Measurements from ENCODE around the gene SGO2. TPM values are rescaled to one million over a fixed set of nuclear protein-coding genes. Genes with fewer than 3 reads are reported as not detected.

The SGO2 gene, protein sequence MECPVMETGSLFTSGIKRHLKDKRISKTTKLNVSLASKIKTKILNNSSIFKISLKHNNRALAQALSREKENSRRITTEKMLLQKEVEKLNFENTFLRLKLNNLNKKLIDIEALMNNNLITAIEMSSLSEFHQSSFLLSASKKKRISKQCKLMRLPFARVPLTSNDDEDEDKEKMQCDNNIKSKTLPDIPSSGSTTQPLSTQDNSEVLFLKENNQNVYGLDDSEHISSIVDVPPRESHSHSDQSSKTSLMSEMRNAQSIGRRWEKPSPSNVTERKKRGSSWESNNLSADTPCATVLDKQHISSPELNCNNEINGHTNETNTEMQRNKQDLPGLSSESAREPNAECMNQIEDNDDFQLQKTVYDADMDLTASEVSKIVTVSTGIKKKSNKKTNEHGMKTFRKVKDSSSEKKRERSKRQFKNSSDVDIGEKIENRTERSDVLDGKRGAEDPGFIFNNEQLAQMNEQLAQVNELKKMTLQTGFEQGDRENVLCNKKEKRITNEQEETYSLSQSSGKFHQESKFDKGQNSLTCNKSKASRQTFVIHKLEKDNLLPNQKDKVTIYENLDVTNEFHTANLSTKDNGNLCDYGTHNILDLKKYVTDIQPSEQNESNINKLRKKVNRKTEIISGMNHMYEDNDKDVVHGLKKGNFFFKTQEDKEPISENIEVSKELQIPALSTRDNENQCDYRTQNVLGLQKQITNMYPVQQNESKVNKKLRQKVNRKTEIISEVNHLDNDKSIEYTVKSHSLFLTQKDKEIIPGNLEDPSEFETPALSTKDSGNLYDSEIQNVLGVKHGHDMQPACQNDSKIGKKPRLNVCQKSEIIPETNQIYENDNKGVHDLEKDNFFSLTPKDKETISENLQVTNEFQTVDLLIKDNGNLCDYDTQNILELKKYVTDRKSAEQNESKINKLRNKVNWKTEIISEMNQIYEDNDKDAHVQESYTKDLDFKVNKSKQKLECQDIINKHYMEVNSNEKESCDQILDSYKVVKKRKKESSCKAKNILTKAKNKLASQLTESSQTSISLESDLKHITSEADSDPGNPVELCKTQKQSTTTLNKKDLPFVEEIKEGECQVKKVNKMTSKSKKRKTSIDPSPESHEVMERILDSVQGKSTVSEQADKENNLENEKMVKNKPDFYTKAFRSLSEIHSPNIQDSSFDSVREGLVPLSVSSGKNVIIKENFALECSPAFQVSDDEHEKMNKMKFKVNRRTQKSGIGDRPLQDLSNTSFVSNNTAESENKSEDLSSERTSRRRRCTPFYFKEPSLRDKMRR
- total RNA-seq: 2.0 and 4.7 TPM in 2 replicates

DNA sequence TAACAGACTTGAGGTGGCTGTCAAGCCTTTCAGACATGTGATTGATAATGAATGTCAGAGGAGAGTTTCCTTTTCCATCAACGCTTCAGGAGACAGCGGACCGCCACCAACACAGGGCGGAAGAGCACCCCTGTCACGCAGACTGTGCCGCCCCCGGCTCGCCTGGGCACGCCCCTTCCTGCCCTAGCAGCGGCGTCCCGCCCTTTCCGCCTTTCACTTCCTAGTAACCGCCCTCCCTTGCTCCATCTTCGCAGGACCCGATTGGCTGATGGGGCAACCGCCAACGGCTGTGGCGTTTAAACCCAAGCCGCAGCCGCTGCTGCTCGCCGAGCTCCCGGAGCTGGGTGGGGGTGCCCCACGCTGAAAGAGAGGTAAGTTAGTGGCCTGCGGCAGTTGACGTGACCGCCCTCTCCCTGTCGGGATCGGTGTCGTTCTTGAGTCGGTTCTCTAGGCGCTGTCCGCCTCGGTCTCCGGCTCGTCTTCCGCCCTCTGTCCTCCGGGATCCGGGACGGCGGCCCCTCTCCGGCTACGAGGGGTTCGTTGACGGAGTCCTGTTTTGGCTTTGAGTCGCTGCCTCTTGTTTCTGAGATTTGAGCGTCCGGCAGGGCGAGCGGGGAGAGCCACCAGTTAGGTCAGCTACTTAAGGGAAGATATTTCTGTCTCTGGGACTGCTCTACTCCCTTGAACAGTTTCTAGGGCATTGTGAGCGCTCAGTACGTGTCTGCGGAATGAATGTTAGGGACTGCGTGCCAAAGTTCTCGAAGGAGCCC lies at the start of gene SGO2:
Gene SGO2 (plus strand): TSS at position 326 of the 770 bp plus-strand sequence. CDS start 6,769 bp downstream, outside the sequence.
- peak; percentile 83 to 94 for DNase-seq (ENCODE audit: low read depth in 2 of 2)

DNA sequence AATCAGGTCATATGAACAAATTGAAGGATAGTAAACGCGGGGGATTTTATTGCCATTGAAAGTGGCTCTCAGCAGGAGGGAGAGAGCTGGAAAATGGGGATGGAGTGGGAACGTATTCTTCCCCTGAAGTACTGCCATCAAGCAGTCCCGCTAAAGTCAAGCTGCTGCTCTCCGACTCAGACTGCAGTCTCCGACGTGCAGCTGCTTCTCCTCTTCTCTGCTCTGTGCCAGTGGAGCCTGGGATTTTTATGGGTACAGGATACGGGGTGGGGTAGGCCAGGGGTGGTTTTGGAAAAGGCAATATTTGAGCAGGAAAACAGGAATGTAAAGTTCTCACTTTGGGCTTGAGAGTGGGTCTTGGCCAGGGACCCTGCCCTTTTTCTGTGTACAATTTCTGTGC lies 49.2 kb upstream of the SGO2 start:
- DNase-seq (ENCODE audit: low read depth in 2 of 2): no peak

DNA sequence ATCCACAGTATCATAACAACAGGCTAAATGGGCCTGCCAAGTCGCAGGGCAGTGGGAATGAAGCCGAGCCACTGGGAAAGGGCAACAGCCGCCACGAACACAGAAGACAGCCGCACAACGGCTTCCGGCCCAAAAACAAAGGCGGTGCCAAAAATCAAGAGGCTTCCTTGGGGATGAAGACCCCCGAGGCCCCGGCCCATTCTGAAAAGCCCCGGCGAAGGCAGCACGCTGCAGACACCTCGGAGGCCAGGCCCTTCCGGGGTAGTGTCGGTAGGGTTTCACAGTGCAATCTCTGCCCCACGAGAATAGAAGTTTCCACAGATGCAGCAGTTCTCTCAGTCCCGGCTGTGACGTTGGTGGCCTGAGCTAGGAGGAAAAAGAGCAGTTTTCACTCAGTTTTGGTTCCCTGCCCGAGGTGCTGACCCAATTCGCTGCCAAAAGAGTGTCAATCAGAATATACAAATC lies 48.3 kb upstream of the SGO2 start:
- no peak for DNase-seq (ENCODE audit: low read depth in 2 of 2)

DNA sequence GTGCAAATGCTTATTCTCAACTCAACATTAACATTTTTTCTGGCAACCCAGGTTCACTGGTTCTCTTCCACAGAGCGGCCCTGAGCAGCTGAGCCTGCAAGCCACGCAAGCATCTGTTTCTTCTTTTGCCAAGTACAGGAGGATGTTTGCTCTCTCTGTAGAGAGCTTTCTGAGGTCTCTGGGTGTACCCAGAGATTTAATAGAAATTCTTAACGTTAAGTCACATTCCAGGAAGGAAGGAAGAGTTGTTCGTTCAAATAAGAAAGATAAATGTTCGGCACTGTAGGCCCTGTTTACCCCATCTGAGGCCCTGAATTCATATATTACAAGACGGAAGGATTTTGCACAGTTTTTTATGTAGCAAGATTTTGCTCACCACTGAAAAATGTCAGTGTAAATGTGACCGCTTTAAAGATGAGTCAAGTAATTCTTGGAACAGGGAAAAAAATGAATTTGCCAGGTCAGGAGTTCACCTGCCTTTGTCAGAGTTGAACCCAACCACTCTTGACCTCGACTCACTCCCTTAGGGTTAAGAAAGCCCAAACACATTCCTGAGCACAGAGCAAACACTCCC lies 46.2 kb upstream of the SGO2 start:
- DNase-seq (ENCODE audit: low read depth in 2 of 2): no peak

- DNase-seq (ENCODE audit: low read depth in 2 of 2): no peak
Measured at GRCh38 chr2:200482194-200482593, 43.8 kb upstream of the SGO2 start.

DNA sequence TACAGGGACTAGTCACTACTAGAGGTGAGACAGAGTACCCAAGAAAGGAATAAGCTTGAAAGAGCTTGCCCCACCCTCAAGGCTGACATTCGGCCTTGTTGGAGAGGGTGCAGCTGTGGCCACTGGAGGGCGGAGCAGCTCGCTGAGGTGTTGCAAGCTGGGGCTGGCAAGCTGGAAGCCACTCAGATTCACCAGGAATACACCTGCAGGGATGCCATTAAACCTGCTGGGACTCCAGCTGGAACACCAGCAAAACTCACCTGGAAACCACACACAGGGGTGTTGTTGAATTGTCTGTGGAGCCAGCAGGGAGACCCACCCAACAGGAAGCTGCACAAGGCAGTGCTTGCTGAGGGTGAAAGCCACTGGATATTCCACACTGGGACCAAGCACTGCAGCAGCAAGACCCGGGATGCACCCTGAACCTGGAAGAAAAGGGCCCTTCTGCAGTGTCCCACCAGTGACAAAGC lies 42.2 kb upstream of the SGO2 start:
- peak in 1 of 2 donors; percentile 20 for DNase-seq (ENCODE audit: low read depth in 2 of 2)

DNA sequence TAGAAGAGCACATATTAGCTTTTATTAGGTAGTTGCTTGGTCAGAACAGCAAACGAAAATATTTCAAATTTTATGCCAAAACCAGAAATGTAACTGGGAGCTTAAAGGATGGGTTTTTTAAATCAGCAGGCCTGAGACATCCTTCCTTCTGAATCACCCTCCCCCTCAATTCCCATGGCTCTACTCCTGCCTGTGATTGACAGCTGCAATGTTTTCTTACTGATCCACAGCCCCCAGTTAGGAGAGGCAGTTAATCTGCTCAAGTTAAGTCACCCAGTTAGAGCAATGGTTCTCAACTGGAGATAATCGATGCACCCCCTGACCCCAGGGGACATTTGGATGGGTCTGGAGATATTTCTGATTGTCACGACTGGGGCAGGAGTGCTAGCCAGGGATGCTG lies 41.1 kb upstream of the SGO2 start:
- no peak for DNase-seq (ENCODE audit: low read depth in 2 of 2)

- DNase-seq (ENCODE audit: low read depth in 2 of 2): no peak
Measured at GRCh38 chr2:200486529-200486928, 39.5 kb upstream of the SGO2 start.

DNA sequence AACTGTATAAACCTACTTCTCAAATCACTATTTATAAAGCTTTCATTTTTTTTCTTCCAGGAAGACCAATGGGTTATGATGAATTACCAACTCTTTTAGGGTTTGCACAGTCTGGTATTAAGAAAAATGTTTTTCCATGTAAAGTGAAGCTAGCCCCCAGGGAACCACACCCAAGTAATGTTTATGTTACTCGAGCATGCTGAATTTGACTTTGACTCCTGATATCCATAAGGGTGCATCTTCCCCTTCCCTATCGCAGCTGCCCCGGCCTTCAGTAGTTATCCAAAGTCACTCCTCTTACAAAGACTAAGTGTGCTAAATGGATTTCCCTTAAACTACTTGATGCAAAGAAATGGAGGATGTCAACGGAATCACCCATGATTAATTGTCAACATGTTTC lies 37.8 kb upstream of the SGO2 start:
- DNase-seq (ENCODE audit: low read depth in 2 of 2): no peak

DNA sequence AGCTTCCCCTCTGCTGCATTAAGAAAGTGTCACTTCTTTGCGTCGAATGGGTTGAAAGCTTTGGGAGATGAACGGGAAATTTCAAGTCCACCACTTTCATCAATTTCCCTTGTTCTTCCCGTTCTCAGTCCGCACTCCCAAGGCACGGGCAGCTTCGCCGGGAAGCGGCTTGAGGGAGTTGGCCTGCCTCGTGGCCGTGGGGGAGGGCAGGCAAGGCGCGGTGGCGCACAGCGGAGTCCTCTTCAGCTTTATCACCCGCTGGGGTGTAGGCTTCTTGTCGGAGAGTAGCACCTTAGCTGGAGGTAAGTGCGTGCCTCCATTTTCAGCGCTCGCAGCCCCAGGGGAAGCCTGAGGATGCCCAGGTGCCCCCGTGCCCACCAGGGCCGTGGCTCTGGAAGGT lies 36.0 kb upstream of the SGO2 start:
- DNase-seq (ENCODE audit: low read depth in 2 of 2): no peak

- no peak for DNase-seq (ENCODE audit: low read depth in 2 of 2)
Measured at GRCh38 chr2:200492656-200493055, 33.4 kb upstream of the SGO2 start.

DNA sequence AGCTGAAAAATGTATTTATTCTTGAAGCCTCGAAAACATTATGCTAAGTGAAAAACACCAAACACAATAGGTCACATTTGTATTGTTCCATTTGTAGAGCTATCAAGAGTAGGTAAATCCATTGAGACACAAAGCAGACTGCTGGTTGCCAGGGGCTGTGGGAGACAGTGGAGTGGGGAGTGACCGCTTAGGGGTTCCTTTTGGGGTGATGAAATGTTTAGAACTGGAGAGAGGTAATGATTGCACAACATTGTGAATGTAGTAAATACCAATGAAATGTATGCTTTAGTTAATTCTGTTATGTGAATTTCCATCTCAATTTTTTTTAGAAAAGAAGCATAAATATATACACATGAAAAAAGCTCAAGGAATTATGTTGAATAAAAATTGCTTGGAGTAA lies 32.0 kb upstream of the SGO2 start:
- DNase-seq (ENCODE audit: low read depth in 2 of 2): no peak

- no peak for DNase-seq (ENCODE audit: low read depth in 2 of 2)
Measured at GRCh38 chr2:200496696-200497095, 29.3 kb upstream of the SGO2 start.

DNA sequence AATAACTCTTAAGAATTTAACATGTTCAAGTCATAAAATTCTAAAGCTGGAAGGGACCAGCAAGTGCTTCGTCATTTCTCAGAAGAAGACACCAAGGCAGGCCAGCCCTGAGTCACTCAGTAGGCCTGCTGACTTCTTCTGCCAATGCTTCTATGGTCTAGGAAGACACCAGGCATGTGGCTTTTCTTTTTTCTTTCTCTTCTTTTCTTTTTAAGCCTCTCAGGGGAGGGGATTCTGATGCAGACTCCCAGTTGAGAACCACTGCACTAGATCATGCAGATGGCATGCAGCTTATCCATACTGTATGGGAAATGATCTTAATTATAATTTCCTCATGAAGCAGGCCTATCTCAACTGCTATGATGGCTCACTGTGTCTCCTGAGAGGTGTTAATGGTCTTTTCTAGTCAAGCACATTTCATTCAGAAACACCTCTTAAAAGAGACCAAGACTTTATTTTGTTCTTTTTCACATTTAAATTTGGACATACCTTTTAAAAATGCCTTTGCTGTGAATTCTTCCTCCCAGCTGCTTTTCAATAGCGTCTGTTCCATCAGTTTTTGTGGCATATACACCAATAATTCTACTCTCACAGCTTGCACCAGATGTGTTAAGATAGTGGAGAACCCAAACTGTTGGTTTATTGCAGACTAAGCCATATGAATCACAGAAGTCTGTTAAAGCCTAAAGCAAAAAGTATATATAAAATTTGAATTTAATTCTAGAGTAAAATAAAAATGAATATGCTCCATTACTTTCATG lies 27.4 kb upstream of the SGO2 start:
- DNase-seq (ENCODE audit: low read depth in 2 of 2): no peak

DNA sequence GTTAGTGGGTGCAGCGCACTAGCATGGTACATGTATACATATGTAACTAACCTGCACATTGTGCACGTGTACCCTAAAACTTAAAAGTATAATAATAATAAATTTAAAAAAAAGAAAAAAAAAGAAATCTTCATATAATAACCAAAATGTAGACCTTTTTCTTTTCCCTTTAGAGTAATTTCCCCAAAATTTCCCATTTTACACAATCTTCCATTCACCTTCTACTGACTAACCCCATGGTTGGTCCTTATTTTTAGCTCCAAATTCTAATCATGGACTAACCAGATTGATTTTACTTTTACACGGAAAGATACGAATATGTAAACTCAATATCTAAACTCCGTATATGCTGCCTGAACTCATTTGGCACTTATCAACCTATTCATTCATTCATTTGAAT lies 23.8 kb upstream of the SGO2 start:
- no peak for DNase-seq (ENCODE audit: low read depth in 2 of 2)

GRCh38 chr2:200506679-200507078 lies 19.3 kb upstream of the SGO2 start:
- DNase-seq (ENCODE audit: low read depth in 2 of 2): no peak

GRCh38 chr2:200507179-200507578 lies 18.8 kb upstream of the SGO2 start:
- no peak for DNase-seq (ENCODE audit: low read depth in 2 of 2)

DNA sequence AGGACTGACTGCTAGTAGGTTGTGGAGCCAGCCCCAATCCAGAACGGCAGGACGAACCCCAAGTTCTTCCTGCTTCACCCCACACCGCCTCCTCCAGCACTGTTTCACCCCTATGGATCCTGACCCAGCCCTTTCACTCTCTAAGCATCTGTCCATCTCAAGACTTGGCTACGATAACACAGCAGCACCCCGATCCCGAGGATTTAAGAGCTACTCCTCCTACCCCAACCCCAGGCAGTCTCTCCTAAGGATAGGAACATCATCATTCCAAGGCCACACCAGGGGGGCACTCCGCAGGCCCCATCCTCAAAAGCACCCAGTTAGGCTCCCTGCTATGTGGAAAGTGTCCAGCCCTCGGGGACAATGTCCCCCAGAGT lies 16.8 kb upstream of the SGO2 start:
- DNase-seq (ENCODE audit: low read depth in 2 of 2): no peak

DNA sequence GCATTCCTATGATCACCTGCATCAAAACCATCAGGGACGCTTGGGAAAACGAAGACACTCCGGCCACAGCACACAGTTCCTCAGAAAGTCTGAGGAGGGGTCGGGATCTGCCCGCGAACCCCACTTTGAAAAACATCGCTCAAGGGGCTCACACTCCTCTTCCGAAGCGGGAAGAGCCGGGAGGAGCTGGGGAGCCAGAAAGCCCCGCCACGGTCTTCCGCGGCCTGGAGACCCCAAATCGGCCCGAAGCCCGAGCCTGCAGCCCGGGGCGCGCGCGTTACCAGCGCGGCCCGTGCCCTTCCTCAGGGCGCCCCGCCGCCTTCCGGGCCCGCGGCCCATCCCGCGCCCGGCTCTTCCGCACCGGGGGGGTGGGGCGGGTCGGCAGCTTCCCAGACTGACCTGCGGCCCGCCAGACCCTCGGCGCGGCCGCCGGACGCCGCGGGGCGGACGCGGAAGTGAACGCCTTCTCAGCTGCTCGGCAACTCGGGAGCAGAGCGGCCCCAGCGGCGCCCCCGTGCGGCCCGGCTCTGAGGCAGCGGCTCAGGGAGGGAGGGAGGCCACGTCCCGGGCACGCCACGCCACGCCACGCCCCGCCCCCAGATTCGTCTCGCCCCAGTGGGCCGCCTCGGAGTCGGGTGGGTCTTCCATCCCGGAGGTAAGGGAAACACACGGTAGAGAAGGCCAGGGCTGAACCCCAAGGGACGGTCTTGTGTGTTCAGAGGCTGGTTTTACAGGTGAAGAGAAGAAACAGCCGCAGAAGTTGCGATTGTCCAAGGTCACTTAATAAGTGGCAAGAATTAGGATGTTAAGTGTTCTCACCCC lies 16.2 kb upstream of the SGO2 start, which contains the start of gene KCTD18:
Gene KCTD18 (minus strand): TSS at position 457 of the 822 bp plus-strand sequence. CDS start 3,052 bp downstream, outside the sequence.
- peak; percentile 36 to 88 for DNase-seq (ENCODE audit: low read depth in 2 of 2)
